GM12891 (cell line): ENCODE measurements around the gene AOC1.

Experiments
- POLR2A ChIP-seq: IDR thresholded peaks from 2 replicates; pipeline ENCODE4 v1.6.1; 2011; ENCODE audit warnings: low read depth, low read length, control low read depth
- POLR2AphosphoS5 ChIP-seq: IDR thresholded peaks from 2 replicates; pipeline ENCODE4 v1.6.1; 2011; ENCODE audit warnings: low read depth, low read length, control low read depth

- TF ChIP-seq POLR2AphosphoS5 (no peak), POLR2A (no peak)
Observed at GRCh38 chr7:150869467-150869866, 17.1 kb downstream of the AOC1 start.
